K562 (cell line): Measurements from ENCODE around the gene MYO16. TPM values are rescaled to one million over a fixed set of nuclear protein-coding genes. Genes with fewer than 3 reads are reported as not detected.

Source experiments
- ATF1 ChIP-seq, 2 experiments: fragments of 450-650 bp in 1 of 2; IDR thresholded peaks; 2 replicates each; pipeline ENCODE4 v1.6.1; 2016; ENCODE audit warnings: missing compliant biosample characterization in 1 of 2, missing genetic modification characterization in 1 of 2
- DNMT1 ChIP-seq: fragments of 450-650 bp; IDR thresholded peaks from 2 replicates; pipeline ENCODE4 v1.6.1; 2016; ENCODE audit warnings: antibody characterized with exemption, mild to moderate bottlenecking
- ESRRB ChIP-seq: fragments of 250-450 bp; sonication (Bioruptor Pico); IDR thresholded peaks from 2 replicates; pipeline ENCODE4 v1.5.0; 2020; ENCODE audit warnings: mild to moderate bottlenecking, moderate library complexity, borderline replicate concordance
- NONO ChIP-seq, 2 experiments: fragments of 200-400 bp in 1 of 2; fragments of 450-650 bp in 1 of 2; formaldehyde crosslinking in 1 of 2; IDR thresholded peaks; 2 replicates each; pipeline ENCODE4 v1.6.1; 2017; ENCODE audit warnings: low read depth in 2 of 2, mild to moderate bottlenecking in 2 of 2, moderate library complexity in 2 of 2, low read length in 1 of 2
- ZNF263 ChIP-seq: sonication (generic); formaldehyde crosslinking; IDR thresholded peaks from 2 replicates; pipeline ENCODE4 v1.8.0; 2022; ENCODE audit warnings: mild to moderate bottlenecking, missing genetic modification reagents, borderline replicate concordance
- ZNF696 ChIP-seq: fragments of 250-450 bp; sonication (Bioruptor Pico); conservative IDR thresholded peaks from 2 replicates; pipeline ENCODE4 v1.4.0; 2020; ENCODE audit warnings: mild to moderate bottlenecking, moderate library complexity
- polyA plus RNA-seq, 8 experiments: library from polyadenylated mRNA; depleted of rRNA in 4 of 8; stranded (reverse) in 5 of 8; unstranded in 3 of 8; fragments of >200 nt; fragmentation: Nextera tagmentation in 2 of 8; fragmentation: Illumina TruSeq in 1 of 8; extraction: Ambion mirVana in 2 of 8; extraction: Trizol in 1 of 8; gene quantifications; 2 replicates each; pipeline versions ENCODE4 v1.2.1 to v1.2.3, GENCODE V29; 2011 to 2014; ENCODE audit warnings: inconsistent platforms in 1 of 8, missing spikeins in 1 of 8
- total RNA-seq, 7 experiments: library from RNA; depleted of rRNA in 6 of 7; stranded (reverse); fragments of >200 nt in 6 of 7; fragmentation: Illumina TruSeq in 2 of 7; extraction: Trizol in 2 of 7; gene quantifications; 2 replicates each; pipeline versions ENCODE4 v1.2.1 to v1.2.3, GENCODE V29; 2011 to 2021; ENCODE audit warnings: low replicate concordance in 1 of 7
- TF ChIP-seq, protein P1 (sequence below): fragments of 250-450 bp; sonication (Bioruptor Pico); IDR thresholded peaks from 2 replicates; pipeline ENCODE4 v1.8.0; 2022; ENCODE audit warnings: inconsistent platforms
- TF ChIP-seq, protein P2 (sequence below): fragments of 450-650 bp; formaldehyde crosslinking; IDR thresholded peaks from 2 replicates; pipeline ENCODE4 v1.4.0; 2020; ENCODE audit warnings: mild to moderate bottlenecking, moderate library complexity

Gene MYO16
- total and polyA plus RNA-seq, 9 of the 15 experiments (the other 6 are each of a cell fraction or from before 2014, with no cell fraction given), result 4.3 to 45.7 (median 12.1) TPM

DNA sequence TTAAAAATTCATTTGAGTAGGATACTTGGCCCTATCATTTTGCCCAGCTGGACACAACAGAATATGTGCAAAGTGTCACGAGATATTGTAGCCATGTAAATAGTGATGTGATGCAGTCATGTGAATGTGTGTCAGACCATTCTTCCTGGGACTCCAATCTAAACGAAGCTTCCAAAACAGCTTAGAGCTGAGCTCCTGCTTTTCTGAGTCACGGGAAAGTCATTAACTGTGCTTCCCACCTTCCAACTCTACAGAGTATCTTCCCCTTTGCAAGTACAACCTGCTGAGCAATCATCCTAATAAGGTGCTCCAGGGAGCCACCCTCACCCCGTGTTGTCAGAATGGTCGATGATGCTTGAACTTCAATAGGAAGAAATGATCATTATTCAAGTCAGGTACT is 294.7 kb downstream of the MYO16 start (continued):
- TF ChIP-seq ATF1 (CRISPR knock-in tag; IDR thresholded peaks at IDR 0.05) (no peak), ATF1 (tag; IDR thresholded peaks at IDR 0.05) (no peak), ZNF696 (CRISPR knock-in tag) (no peak), ZNF263 (CRISPR knock-in tag) (no peak), ESRRB (CRISPR knock-in tag) (no peak), NONO (IDR thresholded peaks at IDR 0.05; ENCODE audit: low read depth in 2 of 2, low read length in 1 of 2) (no peak), DNMT1 (no peak)
- TF ChIP-seq, protein P1, sequence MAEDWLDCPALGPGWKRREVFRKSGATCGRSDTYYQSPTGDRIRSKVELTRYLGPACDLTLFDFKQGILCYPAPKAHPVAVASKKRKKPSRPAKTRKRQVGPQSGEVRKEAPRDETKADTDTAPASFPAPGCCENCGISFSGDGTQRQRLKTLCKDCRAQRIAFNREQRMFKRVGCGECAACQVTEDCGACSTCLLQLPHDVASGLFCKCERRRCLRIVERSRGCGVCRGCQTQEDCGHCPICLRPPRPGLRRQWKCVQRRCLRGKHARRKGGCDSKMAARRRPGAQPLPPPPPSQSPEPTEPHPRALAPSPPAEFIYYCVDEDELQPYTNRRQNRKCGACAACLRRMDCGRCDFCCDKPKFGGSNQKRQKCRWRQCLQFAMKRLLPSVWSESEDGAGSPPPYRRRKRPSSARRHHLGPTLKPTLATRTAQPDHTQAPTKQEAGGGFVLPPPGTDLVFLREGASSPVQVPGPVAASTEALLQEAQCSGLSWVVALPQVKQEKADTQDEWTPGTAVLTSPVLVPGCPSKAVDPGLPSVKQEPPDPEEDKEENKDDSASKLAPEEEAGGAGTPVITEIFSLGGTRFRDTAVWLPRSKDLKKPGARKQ (CRISPR knock-in tag), result no peak
- TF ChIP-seq, protein P2, sequence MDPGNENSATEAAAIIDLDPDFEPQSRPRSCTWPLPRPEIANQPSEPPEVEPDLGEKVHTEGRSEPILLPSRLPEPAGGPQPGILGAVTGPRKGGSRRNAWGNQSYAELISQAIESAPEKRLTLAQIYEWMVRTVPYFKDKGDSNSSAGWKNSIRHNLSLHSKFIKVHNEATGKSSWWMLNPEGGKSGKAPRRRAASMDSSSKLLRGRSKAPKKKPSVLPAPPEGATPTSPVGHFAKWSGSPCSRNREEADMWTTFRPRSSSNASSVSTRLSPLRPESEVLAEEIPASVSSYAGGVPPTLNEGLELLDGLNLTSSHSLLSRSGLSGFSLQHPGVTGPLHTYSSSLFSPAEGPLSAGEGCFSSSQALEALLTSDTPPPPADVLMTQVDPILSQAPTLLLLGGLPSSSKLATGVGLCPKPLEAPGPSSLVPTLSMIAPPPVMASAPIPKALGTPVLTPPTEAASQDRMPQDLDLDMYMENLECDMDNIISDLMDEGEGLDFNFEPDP (CRISPR knock-in tag), result no peak
